HepG2 (cell line): Measurements from ENCODE around the gene RFC1. TPM values are rescaled to one million over a fixed set of nuclear protein-coding genes. Genes with fewer than 3 reads are reported as not detected.

ENCODE experiments used
- DR1 ChIP-seq: sonication (generic); formaldehyde crosslinking; IDR thresholded peaks from 2 replicates; pipeline ENCODE4 v1.8.0; 2021; ENCODE audit warnings: mild to moderate bottlenecking, missing genetic modification reagents, inconsistent platforms
- NFRKB ChIP-seq: fragments of 450-650 bp; IDR thresholded peaks from 2 replicates; pipeline ENCODE4 v1.6.1; 2017
- NR3C1 ChIP-seq: sonication (generic); formaldehyde crosslinking; IDR thresholded peaks from 2 replicates; pipeline ENCODE4 v1.4.0; 2020; ENCODE audit warnings: missing genetic modification reagents
- NRL ChIP-seq: sonication (generic); formaldehyde crosslinking; IDR thresholded peaks from 2 replicates; pipeline ENCODE4 v1.5.0; 2020; ENCODE audit warnings: missing genetic modification reagents, mild to moderate bottlenecking, moderate library complexity, borderline replicate concordance
- SATB2 ChIP-seq: sonication (generic); formaldehyde crosslinking; IDR thresholded peaks from 2 replicates; pipeline ENCODE4 v1.5.0; 2020; ENCODE audit warnings: missing genetic modification reagents
- TARDBP ChIP-seq: sonication (generic); formaldehyde crosslinking; IDR thresholded peaks from 2 replicates; pipeline ENCODE4 v1.8.0; 2022; ENCODE audit warnings: mild to moderate bottlenecking, missing genetic modification reagents
- TOE1 ChIP-seq: sonication (generic); formaldehyde crosslinking; IDR thresholded peaks from 2 replicates; pipeline ENCODE4 v1.4.0; 2020; ENCODE audit warnings: mild to moderate bottlenecking, missing genetic modification reagents
- ZFP1 ChIP-seq: IDR thresholded peaks from 2 replicates; pipeline ENCODE4 v1.6.1; 2016
- ZHX2 ChIP-seq, 2 experiments: sonication (generic) in 1 of 2; formaldehyde crosslinking in 1 of 2; IDR thresholded peaks; 2 replicates each; pipeline versions ENCODE4 v1.6.1 to v1.9.0; 2014 to 2022; ENCODE audit warnings: antibody characterized with exemption in 1 of 2, borderline replicate concordance in 1 of 2, inconsistent platforms in 1 of 2, low read depth in 1 of 2, missing genetic modification reagents in 1 of 2
- ZNF362 ChIP-seq: sonication (generic); formaldehyde crosslinking; IDR thresholded peaks from 2 replicates; pipeline ENCODE4 v1.4.0; 2020; ENCODE audit warnings: missing genetic modification reagents, mild to moderate bottlenecking, borderline replicate concordance
- ZNF614 ChIP-seq: IDR thresholded peaks from 2 replicates; pipeline ENCODE4 v1.6.1; 2018; ENCODE audit warnings: missing biosample characterization, missing genetic modification reagents, inconsistent platforms, borderline replicate concordance
- ZNF639 ChIP-seq: conservative IDR thresholded peaks from 2 replicates; pipeline ENCODE4 v1.6.1; 2018; ENCODE audit warnings: missing genetic modification reagents
- polyA plus RNA-seq, 8 experiments: library from polyadenylated mRNA; depleted of rRNA in 3 of 8; stranded (reverse) in 7 of 8; unstranded in 1 of 8; fragments of >200 nt; fragmentation: Illumina TruSeq in 4 of 8; extraction: Trizol in 4 of 8; gene quantifications; 2 replicates each; pipeline versions ENCODE4 v1.2.1 to v1.2.3, GENCODE V29; 2011 to 2016; ENCODE audit warnings: low read depth in 4 of 8, missing spikeins in 1 of 8, mixed read lengths in 1 of 8; ENCODE audit not compliant: insufficient read depth in 1 of 8
- total RNA-seq, 5 experiments: library from RNA; depleted of rRNA; stranded (reverse); fragments of >200 nt; fragmentation: Illumina TruSeq; extraction: Trizol; gene quantifications; 2 replicates each; pipeline ENCODE4 v1.2.3, GENCODE V29; 2016; ENCODE audit warnings: low read depth in 1 of 5
- TF ChIP-seq, protein P1 (sequence below): fragments of 450-650 bp; IDR thresholded peaks from 2 replicates; pipeline ENCODE4 v1.6.1; 2016
- TF ChIP-seq, protein P2 (sequence below): sonication (generic); formaldehyde crosslinking; IDR thresholded peaks from 2 replicates; pipeline ENCODE4 v1.8.1; 2022; ENCODE audit warnings: mild to moderate bottlenecking, missing genetic modification reagents

The RFC1 gene
- total and polyA plus RNA-seq, 2 of the 13 experiments (the other 11 are each of a cell fraction or from before 2014, with no cell fraction given) = 15.9 to 78.8 TPM

GRCh38 chr4:39367166-39367565, 1.0 kb upstream of the RFC1 start (continued):
- TF ChIP-seq, protein P1, sequence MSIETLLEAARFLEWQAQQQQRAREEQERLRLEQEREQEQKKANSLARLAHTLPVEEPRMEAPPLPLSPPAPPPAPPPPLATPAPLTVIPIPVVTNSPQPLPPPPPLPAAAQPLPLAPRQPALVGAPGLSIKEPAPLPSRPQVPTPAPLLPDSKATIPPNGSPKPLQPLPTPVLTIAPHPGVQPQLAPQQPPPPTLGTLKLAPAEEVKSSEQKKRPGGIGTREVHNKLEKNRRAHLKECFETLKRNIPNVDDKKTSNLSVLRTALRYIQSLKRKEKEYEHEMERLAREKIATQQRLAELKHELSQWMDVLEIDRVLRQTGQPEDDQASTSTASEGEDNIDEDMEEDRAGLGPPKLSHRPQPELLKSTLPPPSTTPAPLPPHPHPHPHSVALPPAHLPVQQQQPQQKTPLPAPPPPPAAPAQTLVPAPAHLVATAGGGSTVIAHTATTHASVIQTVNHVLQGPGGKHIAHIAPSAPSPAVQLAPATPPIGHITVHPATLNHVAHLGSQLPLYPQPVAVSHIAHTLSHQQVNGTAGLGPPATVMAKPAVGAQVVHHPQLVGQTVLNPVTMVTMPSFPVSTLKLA = no peak
- no peak for TF ChIP-seq ZFP1
- TF ChIP-seq, protein P2, sequence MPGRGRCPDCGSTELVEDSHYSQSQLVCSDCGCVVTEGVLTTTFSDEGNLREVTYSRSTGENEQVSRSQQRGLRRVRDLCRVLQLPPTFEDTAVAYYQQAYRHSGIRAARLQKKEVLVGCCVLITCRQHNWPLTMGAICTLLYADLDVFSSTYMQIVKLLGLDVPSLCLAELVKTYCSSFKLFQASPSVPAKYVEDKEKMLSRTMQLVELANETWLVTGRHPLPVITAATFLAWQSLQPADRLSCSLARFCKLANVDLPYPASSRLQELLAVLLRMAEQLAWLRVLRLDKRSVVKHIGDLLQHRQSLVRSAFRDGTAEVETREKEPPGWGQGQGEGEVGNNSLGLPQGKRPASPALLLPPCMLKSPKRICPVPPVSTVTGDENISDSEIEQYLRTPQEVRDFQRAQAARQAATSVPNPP (CRISPR knock-in tag) = no peak
- no peak for TF ChIP-seq ZNF639 (CRISPR knock-in tag)
- no peak for TF ChIP-seq ZNF362 (CRISPR knock-in tag)
- TF ChIP-seq NRL (CRISPR knock-in tag) = no peak
- no peak for TF ChIP-seq SATB2
- TF ChIP-seq TARDBP (CRISPR knock-in tag) = no peak
- TF ChIP-seq ZNF614 (CRISPR knock-in tag) = no peak
- TF ChIP-seq ZHX2 (IDR thresholded peaks at IDR 0.05; ENCODE audit: low read depth) = no peak
- TF ChIP-seq ZHX2 (CRISPR knock-in tag; IDR thresholded peaks at IDR 0.05; ENCODE audit: borderline replicate concordance) = no peak
- no peak for TF ChIP-seq DR1 (CRISPR knock-in tag)
- TF ChIP-seq TOE1 (CRISPR knock-in tag) = no peak
- TF ChIP-seq NR3C1 (CRISPR knock-in tag) = no peak
- TF ChIP-seq NFRKB = no peak
